ENCODE measurements around the gene CD74. TPM values are rescaled to one million over a fixed set of nuclear protein-coding genes. Genes with fewer than 3 reads are reported as not detected.

CD74 gene
- polyA plus RNA-seq, 1 donor from 2014 or later = not detected

GRCh38 chr5:150355791-150356190 lies 56.9 kb downstream of the CD74 start:
- Histone ChIP-seq H3K27ac (ENCODE audit: low read length) (no peak overlapping the region), H3K9me2 (ENCODE audit: insufficient read depth, low read length) (no peaks in the 10 kb centered on the region), H3K9me3 (ENCODE audit: low read length) (no peaks in the 10 kb centered on the region), H2AFZ (ENCODE audit: low read depth, low read length) (no peak overlapping the region), H4K20me1 (ENCODE audit: insufficient read depth) (no peaks in the 10 kb centered on the region), H3F3A (ENCODE audit: insufficient read depth, low read length, poor library complexity, severe bottlenecking) (no peaks in the 10 kb centered on the region), H3K4me2 (ENCODE audit: low read length) (no peak overlapping the region), H3K9ac (ENCODE audit: low read length) (no peak overlapping the region), H3K36me3 (ENCODE audit: insufficient read depth, low read length) (no peaks in the 10 kb centered on the region), H3K79me2 (replicated peaks; ENCODE audit: insufficient read depth, low read length) (peaks cover 6% of the 10 kb centered on the region), H3K4me3 (ENCODE audit: low read length) (no peak overlapping the region), H3K27me3 (ENCODE audit: insufficient read depth, low read depth, low read length) (no peaks in the 10 kb centered on the region)
- no peak for TF ChIP-seq MXI1 (conservative IDR thresholded peaks at IDR 0.05; ENCODE audit: poor library complexity, severe bottlenecking)
- TF ChIP-seq EP300 (conservative IDR thresholded peaks at IDR 0.05; ENCODE audit: poor library complexity, severe bottlenecking) = no peak
- no peak for TF ChIP-seq TAF1 (IDR thresholded peaks at IDR 0.05; ENCODE audit: low read depth)
- TF ChIP-seq RAD21 (conservative IDR thresholded peaks at IDR 0.05) = no peak
- no peak for TF ChIP-seq REST (IDR thresholded peaks at IDR 0.05; ENCODE audit: borderline replicate concordance)
- no peak for TF ChIP-seq CTCF (IDR thresholded peaks at IDR 0.05; ENCODE audit: poor library complexity, severe bottlenecking)
- TF ChIP-seq EZH2 (IDR thresholded peaks at IDR 0.05; ENCODE audit: borderline replicate concordance, insufficient read depth, low read length, poor library complexity, severe bottlenecking) = no peak
- TF ChIP-seq POLR2AphosphoS5 (IDR thresholded peaks at IDR 0.05) = no peak
- TF ChIP-seq SMC3 (conservative IDR thresholded peaks at IDR 0.05; ENCODE audit: poor library complexity) = no peak

GRCh38 chr5:150353032-150353675 lies 59.6 kb downstream of the CD74 start:
- Histone ChIP-seq H3K4me3 (ENCODE audit: low read length) (no peak overlapping the region), H3K9me3 (ENCODE audit: low read length) (no peaks in the 10 kb centered on the region), H3K79me2 (replicated peaks; ENCODE audit: insufficient read depth, low read length) (peaks cover 3% of the 10 kb centered on the region), H3K27ac (ENCODE audit: low read length) (no peak overlapping the region), H3K4me2 (ENCODE audit: low read length) (no peak overlapping the region), H4K20me1 (ENCODE audit: insufficient read depth) (no peaks in the 10 kb centered on the region), H3K9me2 (ENCODE audit: insufficient read depth, low read length) (no peaks in the 10 kb centered on the region), H2AFZ (ENCODE audit: low read depth, low read length) (no peak overlapping the region), H3K9ac (ENCODE audit: low read length) (no peak overlapping the region), H3F3A (ENCODE audit: insufficient read depth, low read length, poor library complexity, severe bottlenecking) (no peaks in the 10 kb centered on the region), H3K36me3 (ENCODE audit: insufficient read depth, low read length) (no peaks in the 10 kb centered on the region), H3K27me3 (ENCODE audit: insufficient read depth, low read depth, low read length) (no peaks in the 10 kb centered on the region)
- no peak for TF ChIP-seq RAD21 (conservative IDR thresholded peaks at IDR 0.05)
- no peak for TF ChIP-seq REST (IDR thresholded peaks at IDR 0.05; ENCODE audit: borderline replicate concordance)
- no peak for TF ChIP-seq EP300 (conservative IDR thresholded peaks at IDR 0.05; ENCODE audit: poor library complexity, severe bottlenecking)
- no peak for TF ChIP-seq POLR2AphosphoS5 (IDR thresholded peaks at IDR 0.05)
- TF ChIP-seq CTCF (IDR thresholded peaks at IDR 0.05; ENCODE audit: poor library complexity, severe bottlenecking) = no peak
- no peak for TF ChIP-seq MXI1 (conservative IDR thresholded peaks at IDR 0.05; ENCODE audit: poor library complexity, severe bottlenecking)
- no peak for TF ChIP-seq EZH2 (IDR thresholded peaks at IDR 0.05; ENCODE audit: borderline replicate concordance, insufficient read depth, low read length, poor library complexity, severe bottlenecking)
- TF ChIP-seq TAF1 (IDR thresholded peaks at IDR 0.05; ENCODE audit: low read depth) = no peak
- TF ChIP-seq SMC3 (conservative IDR thresholded peaks at IDR 0.05; ENCODE audit: poor library complexity) = no peak

All from neural cell (in vitro differentiated cells).